SJSA1 (cell line): ENCODE results near the gene INTS12. TPM values are rescaled to one million over a fixed set of nuclear protein-coding genes. Genes with fewer than 3 reads are reported as not detected.
"Not testable (repeated sequence)": the region's sequence is repeated elsewhere in the genome, so short reads cannot be mapped to it uniquely, and the experiment has no call there.

Experiments
- DNase-seq, 2 experiments: peaks; one replicate each; pipeline ENCODE4 v3.0.0-alpha.2; 2015 to 2020; ENCODE audit warnings: low spot score in 2 of 2, low read depth in 1 of 2
- H3K27ac ChIP-seq: fragments of 250-450 bp; sonication (Bioruptor Pico); 2 replicates; pipeline ENCODE4 v1.5.1; 2020; ENCODE audit warnings: mild to moderate bottlenecking, moderate library complexity
- H3K27me3 ChIP-seq: fragments of 250-450 bp; sonication (Bioruptor Pico); replicated peaks from 2 replicates; pipeline ENCODE4 v1.5.1; 2020; ENCODE audit warnings: mild to moderate bottlenecking, moderate library complexity
- H3K36me3 ChIP-seq: fragments of 250-450 bp; sonication (Bioruptor Pico); 2 replicates; pipeline ENCODE4 v1.5.1; 2020; ENCODE audit warnings: mild to moderate bottlenecking
- H3K4me1 ChIP-seq: fragments of 250-450 bp; sonication (Bioruptor Pico); replicated peaks from 2 replicates; pipeline ENCODE4 v1.6.1; 2021; ENCODE audit warnings: mild to moderate bottlenecking
- H3K4me3 ChIP-seq: fragments of 250-450 bp; sonication (Bioruptor Pico); 2 replicates; pipeline ENCODE4 v1.5.1; 2020; ENCODE audit warnings: mild to moderate bottlenecking
- H3K9me3 ChIP-seq: fragments of 250-450 bp; sonication (Bioruptor Pico); replicated peaks from 2 replicates; pipeline ENCODE4 v1.5.1; 2020; ENCODE audit warnings: mild to moderate bottlenecking
- total RNA-seq: library from RNA; depleted of rRNA; stranded (reverse); fragments of >200 nt; shearing (Covaris generic); gene quantifications from 2 replicates; pipeline ENCODE4 v1.2.3, GENCODE V29; 2014; rRNA removed

Gene INTS12, protein sequence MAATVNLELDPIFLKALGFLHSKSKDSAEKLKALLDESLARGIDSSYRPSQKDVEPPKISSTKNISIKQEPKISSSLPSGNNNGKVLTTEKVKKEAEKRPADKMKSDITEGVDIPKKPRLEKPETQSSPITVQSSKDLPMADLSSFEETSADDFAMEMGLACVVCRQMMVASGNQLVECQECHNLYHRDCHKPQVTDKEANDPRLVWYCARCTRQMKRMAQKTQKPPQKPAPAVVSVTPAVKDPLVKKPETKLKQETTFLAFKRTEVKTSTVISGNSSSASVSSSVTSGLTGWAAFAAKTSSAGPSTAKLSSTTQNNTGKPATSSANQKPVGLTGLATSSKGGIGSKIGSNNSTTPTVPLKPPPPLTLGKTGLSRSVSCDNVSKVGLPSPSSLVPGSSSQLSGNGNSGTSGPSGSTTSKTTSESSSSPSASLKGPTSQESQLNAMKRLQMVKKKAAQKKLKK
- total RNA-seq, result 20.5 and 24.2 TPM in 2 replicates

- H3K4me3 ChIP-seq, result peak within 1 kb of the TSS; percentile 76
- H3K36me3 ChIP-seq, result peaks cover 19% of the 10 kb centered on the region
- peaks cover 12% of the 10 kb centered on the region; the same call in 1 of the 2 replicates for H3K4me1 ChIP-seq
- no peaks in the 10 kb centered on the region for H3K27me3 ChIP-seq
- H3K27ac ChIP-seq, result peak within 1 kb of the TSS; percentile 81
- H3K9me3 ChIP-seq, result no peaks in the 10 kb centered on the region
- peak; percentile 91 for DNase-seq
These were observed at the start of gene INTS12, which contains the start of gene GSTCD for GRCh38 chr4:105708181-105709080. Gene INTS12 (minus strand): TSS chr4:105708689. CDS start chr4:105700005, 8,684 bp downstream. Gene GSTCD (plus strand): TSS chr4:105708784. CDS start chr4:105717614, 8,830 bp downstream.

GRCh38 chr4:105755375-105755774, 46.9 kb upstream of the INTS12 start:
- H3K9me3 ChIP-seq, result no peaks in the 10 kb centered on the region
- DNase-seq, result no peak
- no peaks in the 10 kb centered on the region for H3K27me3 ChIP-seq
- no peaks in the 10 kb centered on the region for H3K36me3 ChIP-seq
- no peak overlapping the region for H3K27ac ChIP-seq
- no peak overlapping the region for H3K4me3 ChIP-seq
- no peaks in the 10 kb centered on the region for H3K4me1 ChIP-seq

DNA sequence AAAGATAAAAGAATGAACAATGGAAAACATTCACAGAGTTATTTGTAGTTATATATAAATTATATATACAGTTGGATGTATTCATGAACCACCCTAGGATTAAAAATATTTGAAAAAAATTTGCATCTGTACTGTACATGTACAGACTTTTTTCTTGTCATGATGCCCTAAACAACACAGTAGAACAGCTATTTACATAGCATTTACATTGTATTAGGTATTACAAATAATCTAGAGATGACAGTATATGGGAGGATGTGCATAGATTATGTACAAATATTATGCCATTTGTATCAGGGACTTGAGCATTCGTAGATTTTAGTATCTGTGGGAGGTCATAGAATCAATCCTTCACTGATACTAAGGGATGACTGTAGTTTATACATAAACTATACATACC, 44.9 kb upstream of the INTS12 start:
- Histone ChIP-seq H3K36me3 (no peaks in the 10 kb centered on the region), H3K27me3 (no peaks in the 10 kb centered on the region), H3K27ac (no peak overlapping the region), H3K9me3 (no peaks in the 10 kb centered on the region), H3K4me3 (no peak overlapping the region), H3K4me1 (no peaks in the 10 kb centered on the region)
- no peak for DNase-seq

DNA sequence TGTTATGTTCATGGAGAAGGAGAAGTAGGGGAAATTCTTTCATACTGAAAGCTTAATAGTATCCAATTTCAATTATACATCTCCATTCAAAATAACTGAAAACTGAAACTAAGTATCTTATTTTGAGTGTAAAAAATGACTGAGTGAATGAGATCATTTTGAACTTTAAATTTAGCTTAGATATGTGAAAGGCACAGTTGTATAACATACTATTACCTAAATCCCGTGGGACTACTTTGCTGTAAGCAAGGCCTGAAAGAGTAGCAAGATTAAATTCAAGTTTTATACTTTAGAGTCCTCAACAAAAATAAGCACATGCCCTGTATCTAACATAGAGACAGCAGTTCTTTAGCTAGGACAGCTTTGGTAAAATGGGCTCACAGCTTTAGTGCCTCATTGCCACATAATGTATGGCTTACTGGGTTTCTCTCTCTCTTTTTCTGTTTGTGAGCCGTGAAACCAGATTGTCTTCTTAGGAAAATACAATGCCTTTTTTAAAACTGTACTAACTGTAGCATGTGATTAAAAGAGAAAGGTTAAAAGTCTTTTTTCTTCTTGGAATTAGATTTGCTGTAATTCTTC, 43.3 kb upstream of the INTS12 start:
- H3K27ac ChIP-seq, result no peak overlapping the region
- H3K4me1 ChIP-seq, result no peaks in the 10 kb centered on the region
- no peaks in the 10 kb centered on the region for H3K9me3 ChIP-seq
- no peaks in the 10 kb centered on the region for H3K36me3 ChIP-seq
- H3K4me3 ChIP-seq, result no peak overlapping the region
- no peaks in the 10 kb centered on the region for H3K27me3 ChIP-seq
- no peak for DNase-seq

GRCh38 chr4:105748222-105748621, 39.7 kb upstream of the INTS12 start:
- H3K27me3 ChIP-seq, result no peaks in the 10 kb centered on the region
- no peak overlapping the region for H3K27ac ChIP-seq
- H3K4me3 ChIP-seq, result no peak overlapping the region
- no peak for DNase-seq
- H3K36me3 ChIP-seq, result no peaks in the 10 kb centered on the region
- H3K4me1 ChIP-seq, result no peaks in the 10 kb centered on the region
- no peaks in the 10 kb centered on the region for H3K9me3 ChIP-seq

- Histone ChIP-seq H3K9me3 (0 out of 2 replicates have a peak, but pooled peaks cover 3% of the 10 kb centered on the region), H3K4me3 (no peak overlapping the region), H3K27me3 (no peaks in the 10 kb centered on the region), H3K27ac (no peak overlapping the region), H3K36me3 (peaks cover 3% of the 10 kb centered on the region; the same call in 1 of the 2 replicates), H3K4me1 (no peaks in the 10 kb centered on the region)
- DNase-seq, result no peak
These were observed 33.1 kb upstream of the INTS12 start for GRCh38 chr4:105741548-105741947.

GRCh38 chr4:105735217-105735616, 26.7 kb upstream of the INTS12 start:
- H3K4me1 ChIP-seq, H3K27ac ChIP-seq, H3K27me3 ChIP-seq, DNase-seq, H3K9me3 ChIP-seq, H3K36me3 ChIP-seq, H3K4me3 ChIP-seq: not testable (repeated sequence)

DNA sequence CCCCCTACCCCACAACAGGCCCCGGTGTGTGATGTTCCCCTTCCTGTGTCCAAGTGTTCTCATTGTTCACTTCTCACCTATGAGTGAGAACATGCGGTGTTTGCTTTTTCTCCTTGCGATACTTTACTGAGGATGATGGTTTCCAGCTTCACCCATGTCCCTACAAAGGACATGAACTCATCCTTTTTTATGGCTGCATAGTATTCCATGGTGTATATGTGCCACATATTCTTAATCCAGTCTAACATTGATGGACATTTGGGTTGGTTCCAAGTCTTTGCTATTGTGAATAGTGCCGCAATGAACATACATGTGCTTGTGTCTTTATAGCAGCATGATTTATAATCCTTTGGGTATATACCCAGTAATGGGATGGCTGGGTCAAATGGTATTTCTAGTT, 21.4 kb upstream of the INTS12 start:
- DNase-seq, H3K9me3 ChIP-seq, H3K4me1 ChIP-seq, H3K4me3 ChIP-seq, H3K36me3 ChIP-seq, H3K27ac ChIP-seq, H3K27me3 ChIP-seq: not testable (repeated sequence)

- Histone ChIP-seq H3K9me3 (no peaks in the 10 kb centered on the region), H3K27ac (no peak overlapping the region), H3K4me1 (no peaks in the 10 kb centered on the region), H3K27me3 (no peaks in the 10 kb centered on the region), H3K36me3 (peaks cover 3% of the 10 kb centered on the region), H3K4me3 (no peak overlapping the region)
- DNase-seq, result no peak
These were observed 17.1 kb upstream of the INTS12 start for GRCh38 chr4:105725623-105726022.

GRCh38 chr4:105719204-105719603, 10.7 kb upstream of the INTS12 start:
- Histone ChIP-seq H3K36me3 (peaks cover 9% of the 10 kb centered on the region), H3K27ac (no peak overlapping the region), H3K9me3 (no peaks in the 10 kb centered on the region), H3K4me1 (no peaks in the 10 kb centered on the region), H3K27me3 (no peaks in the 10 kb centered on the region), H3K4me3 (no peak overlapping the region)
- DNase-seq, result no peak

- no peak overlapping the region for H3K27ac ChIP-seq
- H3K27me3 ChIP-seq, result no peaks in the 10 kb centered on the region
- no peaks in the 10 kb centered on the region for H3K4me1 ChIP-seq
- H3K36me3 ChIP-seq, result peaks cover 9% of the 10 kb centered on the region
- peak in 1 of 2 experiments; percentile 15 for DNase-seq
- H3K9me3 ChIP-seq, result no peaks in the 10 kb centered on the region
- no peak overlapping the region for H3K4me3 ChIP-seq
These were observed 7.3 kb upstream of the INTS12 start for GRCh38 chr4:105715692-105716278.

DNA sequence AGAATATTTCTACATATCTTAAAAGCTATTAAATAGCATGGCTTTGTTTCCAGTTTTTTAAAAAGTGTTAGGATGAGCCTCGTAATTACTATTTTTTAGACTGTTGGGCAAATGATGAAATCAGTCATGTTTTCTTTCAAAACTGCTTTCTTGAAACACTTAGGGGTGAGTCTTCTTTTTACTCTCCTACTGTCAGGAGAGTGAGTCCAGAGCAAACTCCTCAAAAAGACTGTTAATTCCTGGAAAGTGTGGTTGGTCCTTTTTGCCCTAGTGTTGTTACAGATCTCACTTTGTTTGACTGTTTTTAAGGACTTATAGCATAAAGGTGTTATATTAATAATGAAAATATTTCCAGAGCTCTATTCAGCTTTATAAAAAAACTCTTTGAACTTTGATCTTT, 6.4 kb upstream of the INTS12 start:
- Histone ChIP-seq H3K4me1 (no peaks in the 10 kb centered on the region), H3K4me3 (no peak overlapping the region), H3K27me3 (no peaks in the 10 kb centered on the region), H3K27ac (no peak overlapping the region), H3K36me3 (peaks cover 9% of the 10 kb centered on the region), H3K9me3 (no peaks in the 10 kb centered on the region)
- DNase-seq, result no peak

GRCh38 chr4:105714071-105714521, 5.6 kb upstream of the INTS12 start:
- Histone ChIP-seq H3K9me3 (no peaks in the 10 kb centered on the region), H3K4me1 (0 out of 2 replicates have a peak, but pooled peaks cover 4% of the 10 kb centered on the region), H3K4me3 (no peak overlapping the region), H3K27me3 (no peaks in the 10 kb centered on the region), H3K27ac (no peak overlapping the region), H3K36me3 (peaks cover 6% of the 10 kb centered on the region)
- peak in 1 of 2 experiments; percentile 1 for DNase-seq
